Sigmoid colon (tissue), 4 donors: ENCODE results near the gene NOS1AP.

Experiments used
- POLR2A ChIP-seq, 2 donors: fragments of 450-650 bp; IDR thresholded peaks; one replicate each; pipeline ENCODE4 v1.6.1; 2016; ENCODE audit warnings: antibody characterized with exemption in 2 of 2, mild to moderate bottlenecking in 2 of 2, moderate library complexity in 2 of 2
- POLR2AphosphoS5 ChIP-seq, 4 donors: sonication (generic); formaldehyde crosslinking; IDR thresholded peaks; one replicate each; pipeline ENCODE4 v1.6.1; 2017; ENCODE audit warnings: antibody characterized with exemption in 4 of 4
- TF ChIP-seq, protein P1 (sequence below), 4 experiments: fragments of 450-650 bp in 3 of 4; fragments of 200-600 bp in 1 of 4; IDR thresholded peaks; one replicate each; pipeline ENCODE4 v1.5.1; 2016 to 2019; ENCODE audit warnings: antibody characterized with exemption in 4 of 4, mild to moderate bottlenecking in 3 of 4, moderate library complexity in 2 of 4

- TF ChIP-seq, protein P1, sequence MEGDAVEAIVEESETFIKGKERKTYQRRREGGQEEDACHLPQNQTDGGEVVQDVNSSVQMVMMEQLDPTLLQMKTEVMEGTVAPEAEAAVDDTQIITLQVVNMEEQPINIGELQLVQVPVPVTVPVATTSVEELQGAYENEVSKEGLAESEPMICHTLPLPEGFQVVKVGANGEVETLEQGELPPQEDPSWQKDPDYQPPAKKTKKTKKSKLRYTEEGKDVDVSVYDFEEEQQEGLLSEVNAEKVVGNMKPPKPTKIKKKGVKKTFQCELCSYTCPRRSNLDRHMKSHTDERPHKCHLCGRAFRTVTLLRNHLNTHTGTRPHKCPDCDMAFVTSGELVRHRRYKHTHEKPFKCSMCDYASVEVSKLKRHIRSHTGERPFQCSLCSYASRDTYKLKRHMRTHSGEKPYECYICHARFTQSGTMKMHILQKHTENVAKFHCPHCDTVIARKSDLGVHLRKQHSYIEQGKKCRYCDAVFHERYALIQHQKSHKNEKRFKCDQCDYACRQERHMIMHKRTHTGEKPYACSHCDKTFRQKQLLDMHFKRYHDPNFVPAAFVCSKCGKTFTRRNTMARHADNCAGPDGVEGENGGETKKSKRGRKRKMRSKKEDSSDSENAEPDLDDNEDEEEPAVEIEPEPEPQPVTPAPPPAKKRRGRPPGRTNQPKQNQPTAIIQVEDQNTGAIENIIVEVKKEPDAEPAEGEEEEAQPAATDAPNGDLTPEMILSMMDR (IDR thresholded peaks at IDR 0.05), result no peak
- TF ChIP-seq POLR2A (IDR thresholded peaks at IDR 0.05) (no peak), POLR2AphosphoS5 (IDR thresholded peaks at IDR 0.05) (no peak)
Observed at GRCh38 chr1:162264108-162264507, 194.6 kb downstream of the NOS1AP start.
